ENCODE data around the gene CTSH. TPM values are rescaled to one million over a fixed set of nuclear protein-coding genes. Genes with fewer than 3 reads are reported as not detected.
A peak's percentile ranks its signal among the peaks of the same experiment; 100 is the strongest.
"Not testable (repeated sequence)": the region's sequence is repeated elsewhere in the genome, so short reads cannot be mapped to it uniquely, and the experiment has no call there.

CTSH gene
- total RNA-seq, 1 donor from 2014 or later = 6.4 TPM

DNA sequence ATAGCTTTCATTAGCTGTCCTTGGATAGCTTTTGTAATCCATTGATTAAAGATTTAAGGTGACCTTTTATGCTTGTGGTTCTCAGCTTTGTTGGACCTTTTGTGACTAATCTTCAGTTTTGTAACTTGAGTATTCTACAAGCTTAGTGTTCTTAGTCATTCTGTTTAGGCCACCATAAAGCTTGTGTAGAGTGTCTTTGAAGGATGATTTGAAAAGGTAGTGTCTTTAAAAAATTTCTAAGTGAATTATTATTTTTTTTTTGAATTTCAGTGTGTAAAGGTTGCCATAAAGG, 64.7 kb downstream of the CTSH start:
- H3K4me1 Mint-ChIP-seq (ENCODE audit: unreplicated experiment) = peaks cover 71% of the 10 kb centered on the region

DNA sequence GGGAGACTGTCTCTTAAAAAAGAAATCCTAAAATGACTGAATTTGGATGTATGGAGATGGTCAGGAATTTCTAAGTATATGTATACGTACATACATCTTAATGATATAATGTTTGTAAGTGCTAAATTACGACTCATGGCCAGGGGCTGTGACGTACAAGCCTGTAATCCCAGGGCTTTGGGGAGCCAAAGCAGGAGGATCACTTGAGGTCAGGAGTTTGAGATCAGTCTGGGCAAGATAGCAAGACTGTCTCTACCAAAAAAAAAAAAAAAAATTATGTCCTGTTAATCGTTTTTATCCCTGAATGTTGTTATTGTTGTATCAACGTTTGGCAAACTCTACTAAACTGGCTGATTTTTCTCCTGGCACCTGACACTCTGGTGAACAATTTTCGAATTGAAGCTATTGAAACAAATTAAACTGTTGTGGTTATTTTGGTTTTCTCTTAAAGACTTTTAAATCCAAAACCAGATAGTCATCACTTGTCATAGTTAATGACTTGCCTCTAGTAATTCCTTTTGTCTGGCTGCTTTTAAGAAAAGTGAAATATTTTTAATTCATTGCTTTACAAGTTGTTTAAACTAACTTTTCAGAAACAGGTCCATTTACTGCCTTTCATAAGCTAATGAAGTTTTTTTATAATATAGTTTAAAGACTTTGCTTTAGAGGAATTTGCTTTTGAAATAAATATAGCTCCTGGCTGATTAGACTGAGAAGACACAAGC, 65.2 kb downstream of the CTSH start:
- Mint-ChIP-seq H3K27me3 (ENCODE audit: unreplicated experiment) (no peaks in the 10 kb centered on the region), H3K9me3 (ENCODE audit: unreplicated experiment) (no peaks in the 10 kb centered on the region), H3K27ac (ENCODE audit: unreplicated experiment) (peak overlapping the region; percentile 23), H3K4me3 (ENCODE audit: unreplicated experiment) (no peak overlapping the region), H3K4me1 (ENCODE audit: unreplicated experiment) (peaks cover 71% of the 10 kb centered on the region), H3K36me3 (ENCODE audit: unreplicated experiment) (peaks cover 29% of the 10 kb centered on the region)
- no peak for DNase-seq (ENCODE audit: extremely low spot score, unreplicated experiment)
- TF ChIP-seq, protein P1, sequence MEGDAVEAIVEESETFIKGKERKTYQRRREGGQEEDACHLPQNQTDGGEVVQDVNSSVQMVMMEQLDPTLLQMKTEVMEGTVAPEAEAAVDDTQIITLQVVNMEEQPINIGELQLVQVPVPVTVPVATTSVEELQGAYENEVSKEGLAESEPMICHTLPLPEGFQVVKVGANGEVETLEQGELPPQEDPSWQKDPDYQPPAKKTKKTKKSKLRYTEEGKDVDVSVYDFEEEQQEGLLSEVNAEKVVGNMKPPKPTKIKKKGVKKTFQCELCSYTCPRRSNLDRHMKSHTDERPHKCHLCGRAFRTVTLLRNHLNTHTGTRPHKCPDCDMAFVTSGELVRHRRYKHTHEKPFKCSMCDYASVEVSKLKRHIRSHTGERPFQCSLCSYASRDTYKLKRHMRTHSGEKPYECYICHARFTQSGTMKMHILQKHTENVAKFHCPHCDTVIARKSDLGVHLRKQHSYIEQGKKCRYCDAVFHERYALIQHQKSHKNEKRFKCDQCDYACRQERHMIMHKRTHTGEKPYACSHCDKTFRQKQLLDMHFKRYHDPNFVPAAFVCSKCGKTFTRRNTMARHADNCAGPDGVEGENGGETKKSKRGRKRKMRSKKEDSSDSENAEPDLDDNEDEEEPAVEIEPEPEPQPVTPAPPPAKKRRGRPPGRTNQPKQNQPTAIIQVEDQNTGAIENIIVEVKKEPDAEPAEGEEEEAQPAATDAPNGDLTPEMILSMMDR (IDR thresholded peaks at IDR 0.05) = no peak

More for the DNA sequence above, 64.7 kb downstream of the CTSH start:
- TF ChIP-seq, protein P1 (IDR thresholded peaks at IDR 0.05) = no peak
- H3K27ac Mint-ChIP-seq (ENCODE audit: unreplicated experiment) = no peak overlapping the region
- no peaks in the 10 kb centered on the region for H3K27me3 Mint-ChIP-seq (ENCODE audit: unreplicated experiment)
- H3K4me3 Mint-ChIP-seq (ENCODE audit: unreplicated experiment) = no peak overlapping the region
- H3K9me3 Mint-ChIP-seq (ENCODE audit: unreplicated experiment) = no peaks in the 10 kb centered on the region
- peaks cover 33% of the 10 kb centered on the region for H3K36me3 Mint-ChIP-seq (ENCODE audit: unreplicated experiment)
- DNase-seq (ENCODE audit: extremely low spot score, unreplicated experiment) = no peak

DNA sequence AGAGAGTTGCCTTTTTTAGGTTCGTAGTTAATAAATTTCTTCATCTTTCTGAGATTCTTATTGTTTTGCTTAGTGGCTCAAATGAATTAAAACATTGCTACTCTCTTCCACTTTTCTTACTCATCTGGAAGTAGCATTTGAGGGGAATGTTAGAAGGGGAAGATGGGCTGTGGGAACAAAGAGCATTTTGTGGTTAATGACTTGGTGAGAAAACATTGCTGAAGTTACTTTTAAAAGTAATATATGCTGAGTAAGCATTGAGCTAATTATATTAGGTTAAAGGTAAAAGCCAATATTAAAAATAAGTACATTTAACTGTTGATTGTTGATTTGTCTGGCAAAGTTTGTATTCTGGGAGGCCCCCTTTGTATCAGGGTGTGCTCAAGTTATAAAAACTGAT, 66.5 kb downstream of the CTSH start:
- Mint-ChIP-seq H3K27ac (ENCODE audit: unreplicated experiment) (peak overlapping the region; percentile 44), H3K36me3 (ENCODE audit: unreplicated experiment) (peaks cover 26% of the 10 kb centered on the region), H3K4me3 (ENCODE audit: unreplicated experiment) (peak overlapping the region; percentile 47), H3K9me3 (ENCODE audit: unreplicated experiment) (no peaks in the 10 kb centered on the region), H3K4me1 (ENCODE audit: unreplicated experiment) (peaks cover 70% of the 10 kb centered on the region), H3K27me3 (ENCODE audit: unreplicated experiment) (no peaks in the 10 kb centered on the region)
- TF ChIP-seq, protein P1 (IDR thresholded peaks at IDR 0.05) = no peak
- no peak for DNase-seq (ENCODE audit: extremely low spot score, unreplicated experiment)

DNA sequence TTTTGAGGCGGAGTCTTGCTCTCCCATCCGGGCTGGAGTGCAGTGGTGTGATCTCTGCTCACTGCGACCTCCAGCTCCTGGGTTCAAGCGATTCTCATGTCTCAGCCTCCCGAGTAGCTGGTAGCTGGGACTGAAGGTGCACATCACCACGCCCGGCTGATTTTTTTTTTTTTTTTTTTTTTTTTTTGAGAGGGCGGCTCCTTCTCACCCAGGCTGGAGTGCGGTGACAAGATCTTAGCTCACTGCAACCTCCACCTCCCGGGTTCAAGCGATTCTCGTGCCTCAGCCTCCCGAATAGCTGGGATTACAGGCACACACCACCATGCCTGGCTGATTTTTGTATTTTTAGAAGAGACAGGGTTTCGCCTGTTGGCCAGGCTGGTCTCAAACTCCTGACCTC, 67.9 kb downstream of the CTSH start:
- peak overlapping the region; percentile 18 for H3K4me3 Mint-ChIP-seq (ENCODE audit: unreplicated experiment)
- DNase-seq (ENCODE audit: extremely low spot score, unreplicated experiment); H3K27me3 Mint-ChIP-seq (ENCODE audit: unreplicated experiment); H3K9me3 Mint-ChIP-seq (ENCODE audit: unreplicated experiment): not testable (repeated sequence)
- peaks cover 16% of the 10 kb centered on the region for H3K36me3 Mint-ChIP-seq (ENCODE audit: unreplicated experiment)
- H3K4me1 Mint-ChIP-seq (ENCODE audit: unreplicated experiment) = peaks cover 70% of the 10 kb centered on the region
- peak overlapping the region; percentile 23 for H3K27ac Mint-ChIP-seq (ENCODE audit: unreplicated experiment)

DNA sequence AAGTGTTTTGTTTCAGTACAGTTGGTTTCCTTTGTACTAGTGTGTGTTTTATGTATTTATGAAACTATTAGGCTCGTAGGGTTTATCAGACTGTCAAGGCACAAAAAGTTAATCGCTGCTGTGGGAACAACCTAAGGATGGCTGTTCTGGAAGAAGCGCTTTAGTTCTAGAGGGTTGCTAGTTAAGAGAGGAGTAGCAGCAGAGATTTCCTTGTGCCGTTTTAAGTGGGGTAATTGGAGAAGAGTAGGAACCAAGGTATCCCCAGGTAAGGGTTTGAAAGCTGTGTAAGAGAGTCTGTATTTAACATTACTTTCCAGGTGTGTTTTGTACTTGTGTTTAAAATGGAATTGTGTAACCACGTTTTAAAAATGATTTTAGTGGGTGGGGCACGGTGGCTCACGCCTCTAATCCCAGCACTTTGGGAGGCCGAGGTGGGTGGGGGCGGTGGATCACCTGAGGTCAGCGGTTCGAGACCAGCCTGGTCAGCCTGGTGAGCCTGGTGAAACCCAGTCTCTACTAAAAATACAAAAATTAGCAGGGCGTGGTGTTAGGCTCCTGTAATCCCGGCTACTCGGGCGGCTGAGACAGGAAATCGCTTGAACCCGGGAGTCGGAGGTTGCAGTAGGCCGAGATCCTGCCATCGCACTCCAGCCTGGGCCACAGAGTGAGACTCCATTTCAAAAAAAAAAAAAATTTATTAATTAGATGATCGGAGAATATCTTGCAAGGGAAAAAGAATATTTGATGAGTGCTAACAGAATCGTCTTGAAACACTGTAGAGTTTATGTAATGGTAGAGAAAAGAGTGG, 69.5 kb downstream of the CTSH start:
- DNase-seq (ENCODE audit: extremely low spot score, unreplicated experiment) = no peak
- peak overlapping the region; percentile 100 for H3K27ac Mint-ChIP-seq (ENCODE audit: unreplicated experiment)
- peaks cover 57% of the 10 kb centered on the region for H3K4me1 Mint-ChIP-seq (ENCODE audit: unreplicated experiment)
- peak overlapping the region; percentile 99 for H3K4me3 Mint-ChIP-seq (ENCODE audit: unreplicated experiment)
- TF ChIP-seq, protein P1 (IDR thresholded peaks at IDR 0.05) = no peak
- H3K27me3 Mint-ChIP-seq (ENCODE audit: unreplicated experiment) = no peaks in the 10 kb centered on the region
- H3K36me3 Mint-ChIP-seq (ENCODE audit: unreplicated experiment) = peaks cover 5% of the 10 kb centered on the region
- H3K9me3 Mint-ChIP-seq (ENCODE audit: unreplicated experiment) = no peaks in the 10 kb centered on the region
